Measurements from ENCODE around the gene GRIP1. TPM values are rescaled to one million over a fixed set of nuclear protein-coding genes. Genes with fewer than 3 reads are reported as not detected.

GRIP1 gene
- total and polyA plus RNA-seq, 2 experiments from 2014 or later: 5.1 to 13.7 TPM

- Histone ChIP-seq H3K27ac (ENCODE audit: low read depth) (no peak overlapping the region), H3K79me2 (replicated peaks; ENCODE audit: insufficient read depth) (no peaks in the 10 kb centered on the region), H2AFZ (no peak overlapping the region), H3K9me2 (ENCODE audit: insufficient read depth) (no peaks in the 10 kb centered on the region), H3F3A (replicated peaks; ENCODE audit: low read depth) (no peaks in the 10 kb centered on the region), H3K4me1 (ENCODE audit: insufficient read depth) (0 out of 2 replicates have a peak, but pooled peaks cover 3% of the 10 kb centered on the region), H3K4me3 (no peak overlapping the region), H3K27me3 (ENCODE audit: insufficient read depth) (no peaks in the 10 kb centered on the region), H3K4me2 (no peak overlapping the region), H4K20me1 (replicated peaks; ENCODE audit: insufficient read depth) (no peaks in the 10 kb centered on the region), H3K36me3 (ENCODE audit: insufficient read depth) (0 out of 2 replicates have a peak, but pooled peaks cover under 1% of the 10 kb centered on the region)
- Mint-ChIP-seq H3K27ac (no peak overlapping the region), H3K4me1 (peaks cover 8% of the 10 kb centered on the region), H3K36me3 (ENCODE audit: low read depth) (peaks cover 4% of the 10 kb centered on the region; the same call in 2 of the 3 replicates), H3K9me3 (no peaks in the 10 kb centered on the region), H3K4me3 (no peak overlapping the region), H3K27me3 (ENCODE audit: insufficient read depth, low read depth, poor library complexity) (no peaks in the 10 kb centered on the region)
- TF ChIP-seq REST (IDR thresholded peaks at IDR 0.05; ENCODE audit: unreplicated experiment) (no peak), ETS1 (IDR thresholded peaks at IDR 0.05) (no peak), CTCF (conservative IDR thresholded peaks at IDR 0.05; ENCODE audit: low read depth in 2 of 2) (no peak), STAT1 (IDR thresholded peaks at IDR 0.05; ENCODE audit: unreplicated experiment) (no peak), EZH2 (IDR thresholded peaks at IDR 0.05; ENCODE audit: low read depth, unreplicated experiment) (no peak), ZNF331 (CRISPR knock-in tag; IDR thresholded peaks at IDR 0.05; ENCODE audit: low read depth) (no peak), CREB1 (CRISPR knock-in tag; IDR thresholded peaks at IDR 0.05; ENCODE audit: low read depth) (no peak), EZH2phosphoT487 (IDR thresholded peaks at IDR 0.05; ENCODE audit: unreplicated experiment) (no peak), ZNF462 (CRISPR knock-in tag; IDR thresholded peaks at IDR 0.05) (no peak)
- no peak for ATAC-seq
- DNase-seq (ENCODE audit: low spot score): no peak
These were observed 327.6 kb downstream of the GRIP1 start for GRCh38 chr12:66351301-66351700.
